CD4-positive, alpha-beta memory T cell (primary cell): ENCODE measurements around the gene CALHM6. TPM values are rescaled to one million over a fixed set of nuclear protein-coding genes. Genes with fewer than 3 reads are reported as not detected.
"Not testable (repeated sequence)": the region's sequence is repeated elsewhere in the genome, so short reads cannot be mapped to it uniquely, and the experiment has no call there.

ENCODE experiments used
- CTCF ChIA-PET: fragments of 350-600 bp; sonication (Branson Sonifier 250); formaldehyde crosslinking; loops from one replicate; lab custom pipeline; 2021; ENCODE audit warnings: inconsistent platforms; ENCODE audit not compliant: partially characterized antibody; lab: Charles Lee
- POLR2A ChIA-PET: fragments of 350-600 bp; sonication (Branson Sonifier 250); formaldehyde crosslinking; loops from one replicate; lab custom pipeline; 2021; ENCODE audit not compliant: partially characterized antibody; lab: Charles Lee
- DNase-seq, 5 donors: peaks; one replicate each; pipeline versions ENCODE4 v3.0.0 to v3.0.0-alpha.2; 2020 to 2022; ENCODE audit warnings: mixed read lengths in 1 of 5
- H3K27ac ChIP-seq: one replicate; pipeline ENCODE4 v1.7.0; 2013; ENCODE audit warnings: low read depth, low read length
- H3K27me3 ChIP-seq: 2 replicates; pipeline ENCODE4 v1.7.0; 2013; ENCODE audit warnings: mild to moderate bottlenecking, low read length, moderate library complexity; ENCODE audit not compliant: insufficient read depth
- H3K36me3 ChIP-seq: 2 replicates; pipeline ENCODE4 v1.7.0; 2013; ENCODE audit warnings: mild to moderate bottlenecking, low read length, moderate library complexity; ENCODE audit not compliant: insufficient read depth
- H3K4me1 ChIP-seq: 2 replicates; pipeline ENCODE4 v1.7.0; 2013; ENCODE audit warnings: mild to moderate bottlenecking, low read length, moderate library complexity; ENCODE audit not compliant: insufficient read depth
- H3K4me3 ChIP-seq, 2 donors: one replicate each; pipeline ENCODE4 v1.7.0; 2013; ENCODE audit warnings: low read length in 2 of 2, mild to moderate bottlenecking in 1 of 2
- H3K9me3 ChIP-seq, 2 donors: one replicate each; pipeline ENCODE4 v1.7.0; 2013; ENCODE audit warnings: low read length in 2 of 2, control low read depth in 1 of 2; ENCODE audit not compliant: control insufficient read depth in 1 of 2
- H3K27ac Mint-ChIP-seq, 7 donors: one replicate each; pipeline ENCODE4 v1.8.0; 2020 to 2021; ENCODE audit warnings: mixed read lengths in 7 of 7, mild to moderate bottlenecking in 6 of 7, inconsistent platforms in 3 of 7, moderate library complexity in 3 of 7
- H3K27me3 Mint-ChIP-seq, 2 donors: one replicate each; pipeline ENCODE4 v1.8.0; 2020 to 2021; ENCODE audit warnings: mixed read lengths in 2 of 2
- H3K36me3 Mint-ChIP-seq, 2 donors: one replicate each; pipeline ENCODE4 v1.8.0; 2020 to 2021; ENCODE audit warnings: mixed read lengths in 2 of 2, inconsistent platforms in 1 of 2, mild to moderate bottlenecking in 1 of 2
- H3K4me1 Mint-ChIP-seq, 4 donors: one replicate each; pipeline ENCODE4 v1.8.0; 2020 to 2021; ENCODE audit warnings: mixed read lengths in 4 of 4, mild to moderate bottlenecking in 1 of 4
- H3K4me3 Mint-ChIP-seq, 8 donors: one replicate each; pipeline ENCODE4 v1.8.0; 2020 to 2021; ENCODE audit warnings: mixed read lengths in 8 of 8, mild to moderate bottlenecking in 7 of 8, moderate library complexity in 6 of 8, inconsistent platforms in 3 of 8
- H3K9me3 Mint-ChIP-seq, 8 donors: one replicate each; pipeline ENCODE4 v1.8.0; 2020 to 2021; ENCODE audit warnings: mixed read lengths in 8 of 8, mild to moderate bottlenecking in 5 of 8, inconsistent platforms in 3 of 8, moderate library complexity in 1 of 8
- intact Hi-C: fragments of 100-400 bp; cut with micrococcal nuclease; formaldehyde crosslinking; loops from one replicate; pipeline ENCODE4 v1.15.1; 2023
- polyA plus RNA-seq, 2 donors: library from polyadenylated mRNA; unstranded; fragments of 300-500 nt; fragmentation: Illumina TruSeq; gene quantifications; one replicate each; pipeline ENCODE4 v1.2.3, GENCODE V29; 2021
- total RNA-seq, 2 experiments: library from RNA; stranded (reverse); gene quantifications; one replicate each; pipeline ENCODE4 v1.2.3, GENCODE V29; 2021

The CALHM6 gene
- total and polyA plus RNA-seq, 4 experiments from 2014 or later, result 2.4 to 116 (median 13.7) TPM

- no peaks in the 10 kb centered on the region for H3K9me3 ChIP-seq
- POLR2A ChIA-PET, result no interaction called here
- Mint-ChIP-seq H3K4me1 (no peaks in the 10 kb centered on the region), H3K9me3 (peaks cover 0 to 13% (median 3%) of the 10 kb centered on the region in 8 donors), H3K4me3 (no peak overlapping the region), H3K36me3 (peaks cover 0 to 1% of the 10 kb centered on the region in 2 donors), H3K27ac (no peak overlapping the region), H3K27me3 (peaks cover 8 to 10% of the 10 kb centered on the region in 2 donors)
- no peak for DNase-seq
- CTCF ChIA-PET, result no interaction called here
- H3K4me3 ChIP-seq, result no peak overlapping the region
- H3K27ac ChIP-seq, result no peak overlapping the region
- no peaks in the 10 kb centered on the region for H3K27me3 ChIP-seq
- no peaks in the 10 kb centered on the region for H3K36me3 ChIP-seq
- no peaks in the 10 kb centered on the region for H3K4me1 ChIP-seq
- intact Hi-C loops, result no loop called here
These were observed 31.3 kb downstream of the CALHM6 start for GRCh38 chr6:116492331-116493067.

GRCh38 chr6:116495161-116495560 lies 34.0 kb downstream of the CALHM6 start:
- H3K27me3 Mint-ChIP-seq, result peaks cover 4 to 18% of the 10 kb centered on the region in 2 donors
- H3K9me3 ChIP-seq, CTCF ChIA-PET, H3K27ac ChIP-seq, POLR2A ChIA-PET, intact Hi-C loops, H3K9me3 Mint-ChIP-seq, H3K4me1 ChIP-seq, DNase-seq, H3K27me3 ChIP-seq, H3K4me1 Mint-ChIP-seq, H3K27ac Mint-ChIP-seq, H3K36me3 Mint-ChIP-seq, H3K4me3 Mint-ChIP-seq, H3K36me3 ChIP-seq, H3K4me3 ChIP-seq: not testable (repeated sequence)

- peaks cover 9% of the 10 kb centered on the region for H3K4me1 ChIP-seq
- H3K4me3 ChIP-seq, result no peak overlapping the region
- POLR2A ChIA-PET, result no interaction called here
- H3K4me1 Mint-ChIP-seq, result peaks cover 0 to 5% (median 0%) of the 10 kb centered on the region in 4 donors
- peaks cover 0 to 4% of the 10 kb centered on the region in 2 donors for H3K36me3 Mint-ChIP-seq
- H3K27me3 Mint-ChIP-seq, result peaks cover 6 to 20% of the 10 kb centered on the region in 2 donors
- no peak overlapping the region for H3K27ac Mint-ChIP-seq
- no peaks in the 10 kb centered on the region for H3K36me3 ChIP-seq
- intact Hi-C loops, result no loop called here
- DNase-seq, result no peak
- H3K9me3 Mint-ChIP-seq, result peaks cover 0 to 5% (median 2%) of the 10 kb centered on the region in 8 donors
- H3K4me3 Mint-ChIP-seq, result no peak overlapping the region
- H3K27ac ChIP-seq, result no peak overlapping the region
- CTCF ChIA-PET, result interaction anchor here (0.5 to 2.4 kb wide), 3 partner anchors 38 to 330 kb away, joined by 3 to 8 read pairs (median 3); no protein-coding TSS in a partner anchor
- H3K9me3 ChIP-seq, result no peaks in the 10 kb centered on the region
- H3K27me3 ChIP-seq, result no peaks in the 10 kb centered on the region
These were observed 36.0 kb downstream of the CALHM6 start for GRCh38 chr6:116497113-116497676.

- Histone ChIP-seq H3K36me3 (no peaks in the 10 kb centered on the region), H3K4me3 (no peak overlapping the region), H3K4me1 (peaks cover 9% of the 10 kb centered on the region), H3K27me3 (no peaks in the 10 kb centered on the region), H3K27ac (no peak overlapping the region), H3K9me3 (no peaks in the 10 kb centered on the region)
- H3K36me3 Mint-ChIP-seq, result peaks cover 0 to 14% of the 10 kb centered on the region in 2 donors
- ChIA-PET POLR2A (no interaction called here), CTCF (interaction anchor here (1.0 kb wide), 1 partner anchor 56 kb away, joined by 3 read pairs; no protein-coding TSS in a partner anchor)
- peaks cover 14 to 41% of the 10 kb centered on the region in 2 donors for H3K27me3 Mint-ChIP-seq
- peak in 4 of 5 donors; percentile 9 to 37 (median 23) for DNase-seq
- H3K9me3 Mint-ChIP-seq, result peaks cover 0 to 24% (median 13%) of the 10 kb centered on the region in 8 donors
- H3K4me3 Mint-ChIP-seq, result peak overlapping the region in 3 of 8 donors; percentile 13 to 57 (median 55)
- H3K4me1 Mint-ChIP-seq, result peaks cover 0 to 5% (median 0%) of the 10 kb centered on the region in 4 donors
- intact Hi-C loops, result no loop called here
- peak overlapping the region in 1 of 7 donors; percentile 53 for H3K27ac Mint-ChIP-seq
These were observed 39.8 kb downstream of the CALHM6 start for GRCh38 chr6:116500969-116501433.

- H3K27ac ChIP-seq, result no peak overlapping the region
- DNase-seq, result no peak
- no peak overlapping the region for H3K4me3 Mint-ChIP-seq
- H3K27me3 ChIP-seq, result no peaks in the 10 kb centered on the region
- no peak overlapping the region for H3K4me3 ChIP-seq
- no peak overlapping the region for H3K27ac Mint-ChIP-seq
- H3K36me3 ChIP-seq, result no peaks in the 10 kb centered on the region
- H3K36me3 Mint-ChIP-seq, result peaks cover 0 to 10% of the 10 kb centered on the region in 2 donors
- intact Hi-C loops, result no loop called here
- ChIA-PET POLR2A (no interaction called here), CTCF (no interaction called here)
- H3K27me3 Mint-ChIP-seq, result peaks cover 13 to 26% of the 10 kb centered on the region in 2 donors
- H3K9me3 ChIP-seq, result no peaks in the 10 kb centered on the region
- peaks cover 0 to 32% (median 15%) of the 10 kb centered on the region in 8 donors for H3K9me3 Mint-ChIP-seq
- H3K4me1 ChIP-seq, result no peaks in the 10 kb centered on the region
- H3K4me1 Mint-ChIP-seq, result no peaks in the 10 kb centered on the region
These were observed 46.1 kb downstream of the CALHM6 start for GRCh38 chr6:116507324-116507723.

- Mint-ChIP-seq H3K4me3 (no peak overlapping the region), H3K27ac (no peak overlapping the region), H3K9me3 (peaks cover 0 to 27% (median 13%) of the 10 kb centered on the region in 8 donors), H3K27me3 (peaks cover 6 to 18% of the 10 kb centered on the region in 2 donors), H3K36me3 (peaks cover 0 to 3% of the 10 kb centered on the region in 2 donors), H3K4me1 (no peaks in the 10 kb centered on the region)
- ChIA-PET POLR2A (no interaction called here), CTCF (no interaction called here)
- Histone ChIP-seq H3K27ac (no peak overlapping the region), H3K36me3 (no peaks in the 10 kb centered on the region), H3K4me1 (no peaks in the 10 kb centered on the region), H3K4me3 (no peak overlapping the region), H3K27me3 (no peaks in the 10 kb centered on the region), H3K9me3 (no peaks in the 10 kb centered on the region)
- DNase-seq, result no peak
- intact Hi-C loops, result no loop called here
These were observed 47.4 kb downstream of the CALHM6 start for GRCh38 chr6:116508527-116508926.

GRCh38 chr6:116511424-116512110 lies 50.4 kb downstream of the CALHM6 start, which contains the start of gene CALHM5:
CALHM5 (plus strand) TSS chr6:116511639; CDS start chr6:116511697, 58 bp downstream.
- no peaks in the 10 kb centered on the region for H3K27me3 ChIP-seq
- intact Hi-C loops, result no loop called here
- no peaks in the 10 kb centered on the region for H3K36me3 ChIP-seq
- no peak for DNase-seq
- H3K4me1 ChIP-seq, result no peaks in the 10 kb centered on the region
- H3K27ac ChIP-seq, result no peak within 1 kb of the TSS
- no peaks in the 10 kb centered on the region for H3K9me3 ChIP-seq
- ChIA-PET CTCF (interaction anchor here (0.7 to 6.4 kb wide), 5 partner anchors 9 to 224 kb away, joined by 3 to 34 read pairs (median 3); no protein-coding TSS in a partner anchor), POLR2A (no interaction called here)
- Mint-ChIP-seq H3K4me1 (no peaks in the 10 kb centered on the region), H3K36me3 (no peaks in the 10 kb centered on the region), H3K27ac (peak within 1 kb of the TSS in 2 of 7 donors; percentile 48 to 59), H3K27me3 (peaks cover 4 to 6% of the 10 kb centered on the region in 2 donors), H3K4me3 (no peak within 1 kb of the TSS), H3K9me3 (peaks cover 0 to 10% (median 6%) of the 10 kb centered on the region in 8 donors)
- H3K4me3 ChIP-seq, result no peak within 1 kb of the TSS
